AG04449 (cell line): ENCODE results near the gene NEK6.

Source experiments
- CTCF ChIA-PET: fragments of 350-600 bp; formaldehyde crosslinking; extraction: SDS; loops from one replicate; lab custom pipeline; 2021; ENCODE audit warnings: antibody characterized with exemption; lab: Yijun Ruan, JAX
- POLR2A ChIA-PET: fragments of 400-600, 350-600 bp; formaldehyde crosslinking; extraction: SDS; loops from one replicate; lab custom pipeline; 2020; ENCODE audit warnings: antibody characterized with exemption, inconsistent platforms; lab: Yijun Ruan, JAX
- DNase-seq: peaks from one replicate; pipeline ENCODE4 v3.0.0-alpha.2; 2010; ENCODE audit warnings: low read depth, low spot score
- H3K4me3 ChIP-seq: 2 replicates; pipeline ENCODE4 v1.5.1; 2011; ENCODE audit warnings: low read depth, mild to moderate bottlenecking, control low read depth, low read length
- TF ChIP-seq, protein P1 (sequence below): IDR thresholded peaks from one replicate; pipeline ENCODE4 v1.5.1; 2011; ENCODE audit warnings: mild to moderate bottlenecking, moderate library complexity, low read length, control low read depth, inconsistent platforms; ENCODE audit not compliant: insufficient read depth; ENCODE audit errors: missing control alignments

The NEK6 gene

DNA sequence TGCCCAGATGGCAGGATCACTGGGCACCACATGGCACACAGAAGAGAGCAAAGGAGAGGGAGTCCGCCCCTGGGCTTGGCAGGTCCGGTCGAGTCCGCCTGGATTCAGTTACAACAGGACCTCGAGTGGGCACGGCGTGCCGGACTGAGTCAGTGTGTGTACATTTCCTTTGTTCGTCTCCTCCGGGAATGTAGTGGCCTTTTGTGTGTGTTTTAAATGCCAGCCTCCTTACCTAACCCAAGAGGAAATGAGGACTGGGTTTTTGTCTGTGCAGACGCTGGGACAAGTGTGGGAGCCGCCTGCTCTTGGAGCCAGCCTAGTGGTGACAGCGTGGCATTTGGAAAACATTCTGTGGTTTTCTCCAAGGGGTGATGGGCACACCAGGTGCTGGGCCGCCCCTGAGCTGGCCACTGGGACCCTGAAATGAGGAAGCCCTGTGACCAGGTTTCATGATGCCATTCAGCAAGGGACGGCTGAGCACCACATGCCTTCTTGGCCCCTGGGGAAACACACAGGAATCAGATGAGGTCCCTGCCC, 9.6 kb downstream of the NEK6 start:
- TF ChIP-seq, protein P1, sequence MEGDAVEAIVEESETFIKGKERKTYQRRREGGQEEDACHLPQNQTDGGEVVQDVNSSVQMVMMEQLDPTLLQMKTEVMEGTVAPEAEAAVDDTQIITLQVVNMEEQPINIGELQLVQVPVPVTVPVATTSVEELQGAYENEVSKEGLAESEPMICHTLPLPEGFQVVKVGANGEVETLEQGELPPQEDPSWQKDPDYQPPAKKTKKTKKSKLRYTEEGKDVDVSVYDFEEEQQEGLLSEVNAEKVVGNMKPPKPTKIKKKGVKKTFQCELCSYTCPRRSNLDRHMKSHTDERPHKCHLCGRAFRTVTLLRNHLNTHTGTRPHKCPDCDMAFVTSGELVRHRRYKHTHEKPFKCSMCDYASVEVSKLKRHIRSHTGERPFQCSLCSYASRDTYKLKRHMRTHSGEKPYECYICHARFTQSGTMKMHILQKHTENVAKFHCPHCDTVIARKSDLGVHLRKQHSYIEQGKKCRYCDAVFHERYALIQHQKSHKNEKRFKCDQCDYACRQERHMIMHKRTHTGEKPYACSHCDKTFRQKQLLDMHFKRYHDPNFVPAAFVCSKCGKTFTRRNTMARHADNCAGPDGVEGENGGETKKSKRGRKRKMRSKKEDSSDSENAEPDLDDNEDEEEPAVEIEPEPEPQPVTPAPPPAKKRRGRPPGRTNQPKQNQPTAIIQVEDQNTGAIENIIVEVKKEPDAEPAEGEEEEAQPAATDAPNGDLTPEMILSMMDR, result no peak
- POLR2A ChIA-PET, result interaction anchor here (0.6 to 0.9 kb wide), 2 partner anchors 14 to 30 kb away, joined by 3 read pairs; no protein-coding TSS in a partner anchor
- no peak for DNase-seq
- CTCF ChIA-PET, result interaction anchor here (0.7 to 1.6 kb wide), 4 partner anchors 10 to 44 kb away, joined by 3 to 6 read pairs (median 3); partner anchors contain the start of gene NEK6
- H3K4me3 ChIP-seq, result peak overlapping the region; percentile 10

DNA sequence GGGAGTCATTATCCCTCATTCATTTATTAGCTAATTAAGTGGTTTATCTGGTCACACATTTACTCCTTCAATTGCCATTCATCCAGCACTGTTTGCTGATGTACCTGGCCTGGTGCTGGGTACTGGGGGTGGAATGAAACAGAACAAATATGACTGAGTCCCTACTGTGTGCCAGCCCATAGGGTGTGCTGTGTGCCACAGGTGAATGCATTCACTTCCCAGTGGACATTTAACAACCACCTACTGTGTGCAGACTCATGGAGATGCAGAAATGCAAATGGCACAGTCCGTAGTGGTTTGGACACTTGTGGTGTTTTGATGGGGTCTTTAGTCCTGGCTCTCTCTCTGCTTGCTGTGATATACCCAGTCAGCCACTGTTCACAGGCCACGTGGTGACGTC, 10.5 kb downstream of the NEK6 start:
- ChIA-PET CTCF (interaction anchor here (1.0 to 1.1 kb wide), 2 partner anchors 9 to 43 kb away, joined by 3 read pairs; no protein-coding TSS in a partner anchor), POLR2A (interaction anchor here (0.6 kb wide), 1 partner anchor 29 kb away, joined by 3 read pairs; no protein-coding TSS in a partner anchor)
- H3K4me3 ChIP-seq, result no peak overlapping the region
- DNase-seq, result no peak
- TF ChIP-seq, protein P1, result no peak

DNA sequence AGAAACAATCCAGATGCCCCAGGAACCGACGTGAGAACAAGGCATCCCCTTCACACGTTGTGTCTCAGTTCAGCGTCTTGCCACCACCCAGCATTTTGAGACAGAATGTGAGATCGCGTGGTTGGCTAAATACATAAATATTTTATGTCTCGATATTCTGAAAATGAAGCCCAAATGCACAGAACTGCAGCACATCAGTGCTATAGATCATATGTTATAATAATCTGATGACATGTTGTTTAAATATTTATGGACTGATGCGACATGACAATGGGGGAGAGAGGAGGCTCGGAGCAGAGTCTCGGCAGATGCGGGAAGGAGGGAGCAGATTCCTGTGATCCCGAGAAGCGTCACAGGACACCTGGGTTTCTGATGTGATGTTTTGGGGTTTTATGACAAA, 10.9 kb downstream of the NEK6 start:
- DNase-seq, result no peak
- TF ChIP-seq, protein P1, result no peak
- CTCF ChIA-PET, result interaction anchor here (1.1 kb wide), 1 partner anchor 8 kb away, joined by 3 read pairs; no protein-coding TSS in a partner anchor
- no peak overlapping the region for H3K4me3 ChIP-seq
- POLR2A ChIA-PET, result no interaction called here

DNA sequence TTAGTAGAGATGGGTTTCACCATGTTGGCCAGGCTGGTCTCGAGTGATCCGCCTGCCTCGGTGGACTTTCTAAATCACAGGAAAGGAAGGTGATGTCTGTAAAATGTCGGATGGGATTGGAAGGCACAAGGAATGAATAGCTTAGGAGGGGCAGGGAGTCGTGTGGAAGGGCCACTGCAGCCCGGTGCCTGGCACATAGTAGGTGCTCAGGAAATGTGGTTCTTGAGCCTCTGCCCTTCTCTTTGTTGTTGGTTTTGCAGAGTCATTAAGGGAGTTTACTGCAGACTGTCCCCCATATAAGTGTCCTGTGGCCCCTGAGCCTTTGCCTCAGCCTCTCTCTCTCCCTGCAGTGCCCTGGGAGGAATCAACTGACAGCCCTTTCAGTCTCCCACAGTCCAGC, 11.8 kb downstream of the NEK6 start:
- ChIA-PET POLR2A (no interaction called here), CTCF (interaction anchor here (0.8 to 1.4 kb wide), 2 partner anchors 51 to 142 kb away, joined by 3 read pairs; no protein-coding TSS in a partner anchor)
- no peak for DNase-seq
- H3K4me3 ChIP-seq, result no peak overlapping the region
- TF ChIP-seq, protein P1, result no peak

DNA sequence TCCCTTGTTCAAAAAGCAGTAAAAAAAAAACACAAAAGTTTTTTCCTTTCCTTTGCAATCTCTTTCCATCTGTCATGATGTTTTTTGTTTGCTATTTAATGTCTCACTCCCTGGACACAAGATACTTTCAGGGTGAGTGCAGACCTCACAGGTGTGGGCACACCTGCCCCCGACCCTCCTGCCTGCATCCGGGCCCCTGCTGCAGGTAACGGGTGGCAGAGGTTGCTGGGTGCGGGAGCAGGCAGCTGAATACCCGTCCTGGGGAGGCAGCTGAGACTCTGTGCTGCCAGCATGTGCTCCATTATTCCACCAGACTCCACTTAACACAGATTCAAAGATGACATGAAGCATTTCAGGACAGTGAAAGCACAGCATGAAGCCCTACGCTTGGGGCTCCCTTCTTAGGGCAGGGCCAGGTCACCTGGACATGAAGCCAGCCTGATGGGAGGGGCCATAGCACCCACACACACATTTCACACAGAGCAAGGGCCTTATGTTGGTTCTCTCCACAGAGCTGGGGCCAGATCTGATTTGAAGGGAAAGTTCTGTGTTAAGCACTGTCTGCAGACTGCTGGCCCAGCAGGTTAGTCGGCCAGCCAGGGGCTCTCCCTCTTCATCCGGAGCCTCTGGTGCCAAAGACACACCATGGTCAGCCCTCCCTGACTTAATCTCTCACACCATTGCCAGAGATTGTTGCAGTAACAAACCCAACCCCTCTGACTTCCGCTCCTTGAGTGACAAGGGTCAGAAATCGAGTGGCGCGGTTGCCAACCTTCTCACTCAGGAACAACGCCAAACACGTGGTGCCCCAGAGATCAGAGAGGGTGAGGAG, 13.0 kb downstream of the NEK6 start:
- CTCF ChIA-PET, result interaction anchor here (1.4 to 1.6 kb wide), 2 partner anchors 10 to 50 kb away, joined by 3 read pairs; no protein-coding TSS in a partner anchor
- TF ChIP-seq, protein P1, result no peak
- POLR2A ChIA-PET, result no interaction called here
- DNase-seq, result no peak
- H3K4me3 ChIP-seq, result no peak overlapping the region

DNA sequence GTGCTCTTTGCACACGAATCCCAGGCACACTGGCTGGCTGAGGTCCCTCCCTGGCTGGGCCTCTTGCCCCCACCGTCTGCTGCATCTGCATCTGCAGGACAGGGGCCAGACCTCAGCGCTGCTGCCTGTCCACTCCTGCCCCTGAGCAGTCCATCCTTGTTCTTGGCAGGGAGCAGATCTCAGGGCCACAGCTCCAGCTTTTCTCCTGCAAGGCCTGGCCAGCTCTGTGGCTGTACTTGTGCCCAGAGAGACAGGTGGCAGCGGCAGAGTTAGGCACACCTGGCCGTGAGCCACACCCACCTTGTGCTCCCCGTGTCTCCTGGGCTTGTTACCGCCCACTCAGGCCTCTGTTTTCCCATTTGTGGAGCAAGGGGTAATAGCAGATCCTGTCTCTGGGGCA, 13.9 kb downstream of the NEK6 start:
- POLR2A ChIA-PET, result no interaction called here
- TF ChIP-seq, protein P1, result no peak
- CTCF ChIA-PET, result interaction anchor here (1.6 kb wide), 1 partner anchor 11 kb away, joined by 3 read pairs; no protein-coding TSS in a partner anchor
- no peak for DNase-seq
- no peak overlapping the region for H3K4me3 ChIP-seq
